GM19397 (cell line): ENCODE measurements around the gene FAM120A.
"Not testable (repeated sequence)": the region's sequence is repeated elsewhere in the genome, so short reads cannot be mapped to it uniquely, and the experiment has no call there.

Source experiments
- ATAC-seq: cut with Tn5 transposase; IDR thresholded peaks from one replicate; pipeline ENCODE4 v1.9.1; 2021; ENCODE audit warnings: mild to moderate bottlenecking, moderate library complexity; ENCODE audit not compliant: unreplicated experiment

FAM120A gene, protein sequence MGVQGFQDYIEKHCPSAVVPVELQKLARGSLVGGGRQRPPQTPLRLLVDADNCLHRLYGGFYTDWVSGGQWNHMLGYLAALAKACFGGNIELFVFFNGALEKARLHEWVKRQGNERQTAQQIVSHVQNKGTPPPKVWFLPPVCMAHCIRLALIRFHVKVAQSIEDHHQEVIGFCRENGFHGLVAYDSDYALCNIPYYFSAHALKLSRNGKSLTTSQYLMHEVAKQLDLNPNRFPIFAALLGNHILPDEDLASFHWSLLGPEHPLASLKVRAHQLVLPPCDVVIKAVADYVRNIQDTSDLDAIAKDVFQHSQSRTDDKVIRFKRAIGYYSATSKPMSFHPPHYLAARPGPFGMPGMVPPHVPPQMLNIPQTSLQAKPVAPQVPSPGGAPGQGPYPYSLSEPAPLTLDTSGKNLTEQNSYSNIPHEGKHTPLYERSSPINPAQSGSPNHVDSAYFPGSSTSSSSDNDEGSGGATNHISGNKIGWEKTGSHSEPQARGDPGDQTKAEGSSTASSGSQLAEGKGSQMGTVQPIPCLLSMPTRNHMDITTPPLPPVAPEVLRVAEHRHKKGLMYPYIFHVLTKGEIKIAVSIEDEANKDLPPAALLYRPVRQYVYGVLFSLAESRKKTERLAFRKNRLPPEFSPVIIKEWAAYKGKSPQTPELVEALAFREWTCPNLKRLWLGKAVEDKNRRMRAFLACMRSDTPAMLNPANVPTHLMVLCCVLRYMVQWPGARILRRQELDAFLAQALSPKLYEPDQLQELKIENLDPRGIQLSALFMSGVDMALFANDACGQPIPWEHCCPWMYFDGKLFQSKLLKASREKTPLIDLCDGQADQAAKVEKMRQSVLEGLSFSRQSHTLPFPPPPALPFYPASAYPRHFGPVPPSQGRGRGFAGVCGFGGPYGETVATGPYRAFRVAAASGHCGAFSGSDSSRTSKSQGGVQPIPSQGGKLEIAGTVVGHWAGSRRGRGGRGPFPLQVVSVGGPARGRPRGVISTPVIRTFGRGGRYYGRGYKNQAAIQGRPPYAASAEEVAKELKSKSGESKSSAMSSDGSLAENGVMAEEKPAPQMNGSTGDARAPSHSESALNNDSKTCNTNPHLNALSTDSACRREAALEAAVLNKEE

DNA sequence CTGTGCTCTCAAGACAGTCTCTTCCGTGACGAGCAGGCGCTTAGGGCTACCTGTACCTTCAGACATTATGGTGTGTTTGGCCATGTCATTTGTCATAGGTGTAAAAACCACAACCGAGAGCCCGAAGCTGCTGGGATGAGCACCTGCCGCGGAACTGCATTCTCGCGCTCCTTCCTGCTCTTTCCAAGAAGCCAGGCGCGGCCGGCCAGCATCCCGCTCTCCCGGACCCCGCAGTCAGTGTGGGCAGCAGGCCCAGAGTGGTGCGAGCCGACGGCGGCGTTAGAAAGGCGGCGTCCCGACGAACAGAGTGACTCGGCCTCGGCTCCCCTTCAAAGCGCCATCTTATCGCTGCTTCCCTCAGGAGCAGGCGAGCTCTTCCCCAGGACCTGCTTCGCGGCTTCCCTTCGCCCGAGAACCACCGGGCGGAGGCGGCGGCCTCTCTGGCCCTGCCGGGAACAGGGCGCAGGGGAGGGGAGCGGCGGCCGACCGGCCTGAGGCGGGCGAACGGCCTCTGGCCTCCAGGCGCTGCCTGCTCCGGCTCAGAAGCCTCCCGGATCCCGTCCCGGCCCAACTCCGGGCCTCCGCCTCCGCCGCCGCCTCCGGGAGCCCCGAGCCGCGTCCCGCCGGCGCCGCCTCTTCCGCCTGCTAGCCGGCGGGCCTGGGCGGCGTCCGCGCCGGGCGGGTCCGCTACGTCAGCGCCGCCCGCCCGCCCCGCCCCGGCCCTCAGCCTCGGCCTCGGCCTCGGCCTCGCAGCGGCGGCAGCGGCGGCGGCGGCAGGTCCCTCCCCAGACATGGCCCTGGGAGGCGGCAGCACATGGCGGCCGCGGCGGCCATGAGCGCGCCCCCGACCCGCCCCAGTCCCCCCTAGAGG lies at the start of gene FAM120A:
Gene FAM120A (plus strand): TSS at position 741 of the 871 bp plus-strand sequence. CDS start 231 bp downstream, outside the sequence.
- peak; percentile 62 for ATAC-seq

DNA sequence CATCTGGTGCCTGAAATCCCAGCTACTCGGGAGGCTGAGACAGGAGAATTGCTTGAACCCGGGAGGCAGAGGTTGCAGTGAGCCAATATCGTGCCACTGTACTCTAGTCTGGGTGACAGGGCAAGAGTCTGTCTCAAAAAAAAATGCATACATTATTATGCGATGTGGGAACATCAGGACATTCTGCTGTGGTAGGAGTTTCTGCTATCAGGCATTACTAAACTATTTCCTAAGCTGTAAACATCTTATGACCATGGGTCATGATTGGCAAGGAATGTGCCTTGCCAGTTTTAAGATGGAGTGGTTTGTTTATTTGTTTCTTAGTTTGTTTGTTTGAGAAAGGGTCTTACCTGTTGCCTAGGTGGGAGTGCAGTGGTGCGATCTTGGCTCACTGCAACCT lies 45.1 kb upstream of the FAM120A start:
- ATAC-seq: no peak

DNA sequence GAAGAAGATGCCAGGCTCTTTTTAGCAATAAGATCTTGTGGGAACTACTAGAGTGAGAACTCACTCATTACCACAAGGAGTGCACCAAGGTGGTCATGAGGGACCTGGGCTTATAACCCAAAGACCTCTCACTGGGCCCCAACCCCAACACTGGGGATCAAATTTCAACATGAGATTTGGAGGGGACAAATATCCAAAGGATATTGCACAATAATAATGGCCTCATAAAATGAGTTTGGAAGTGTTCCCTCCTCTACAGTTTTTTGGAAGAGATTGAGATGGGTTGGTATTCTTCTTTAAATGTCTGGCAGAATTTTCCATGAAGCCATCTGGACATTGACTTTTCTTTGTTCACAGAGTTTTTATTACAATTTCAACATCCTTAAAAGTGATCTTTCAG lies 38.0 kb upstream of the FAM120A start:
- ATAC-seq: no peak

DNA sequence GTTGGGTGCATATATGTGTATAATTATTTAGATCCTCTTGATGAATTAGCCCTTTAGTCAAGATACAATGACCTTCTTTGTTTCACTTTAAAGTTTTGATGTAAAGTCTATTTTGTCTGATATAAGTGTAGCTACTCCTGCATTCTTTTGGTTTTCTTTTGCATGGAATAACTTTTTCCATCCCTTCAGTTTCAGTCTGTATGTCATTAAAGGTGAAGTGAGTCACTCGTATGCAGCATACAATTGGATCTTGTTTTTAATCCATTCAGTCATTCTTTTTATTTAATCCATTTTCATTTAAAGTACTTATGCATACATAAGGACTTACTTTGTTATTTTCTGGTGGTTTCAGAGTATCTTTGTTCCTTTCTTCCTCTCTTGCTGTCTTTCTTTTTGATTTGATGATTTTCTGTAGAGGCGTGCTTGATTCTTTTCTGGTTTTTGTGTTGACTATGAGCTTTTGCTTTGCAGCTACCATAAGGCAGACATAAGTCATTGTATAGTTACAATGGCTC lies 36.3 kb upstream of the FAM120A start:
- no peak for ATAC-seq

DNA sequence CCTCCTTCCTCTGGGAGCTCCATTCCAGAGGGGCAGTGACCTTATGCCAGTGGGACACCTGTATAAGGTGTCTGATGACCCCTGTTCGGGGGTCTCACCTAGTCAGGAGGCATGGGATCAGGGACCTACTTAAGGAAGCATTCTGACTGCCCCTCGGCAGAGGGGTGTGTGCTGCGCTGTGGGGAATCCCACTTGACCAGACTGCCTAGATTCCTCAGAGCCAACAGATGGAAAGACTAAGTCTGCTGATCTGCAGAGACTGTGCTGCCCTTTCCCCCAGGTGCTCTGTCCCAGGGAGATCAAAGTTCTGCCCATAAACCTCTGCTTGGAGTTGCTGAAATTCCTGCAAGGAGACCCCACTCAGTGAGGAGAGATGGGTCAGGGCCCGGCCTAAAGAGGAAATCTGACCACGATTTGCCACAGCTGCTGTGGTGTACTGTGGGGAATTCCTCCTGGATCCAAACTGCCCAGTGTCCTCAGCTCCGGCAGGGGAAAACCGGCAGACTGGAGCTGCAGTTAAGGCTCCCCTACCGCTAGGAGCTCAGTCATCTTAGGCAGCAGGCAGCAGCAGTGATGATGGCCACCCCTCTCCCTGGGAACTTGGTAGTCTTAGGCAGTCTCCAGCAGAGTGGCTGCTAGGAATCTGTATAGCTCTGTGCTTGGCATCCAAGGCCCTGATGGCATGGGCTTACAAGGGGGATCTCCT lies 34.8 kb upstream of the FAM120A start:
- ATAC-seq: no peak

DNA sequence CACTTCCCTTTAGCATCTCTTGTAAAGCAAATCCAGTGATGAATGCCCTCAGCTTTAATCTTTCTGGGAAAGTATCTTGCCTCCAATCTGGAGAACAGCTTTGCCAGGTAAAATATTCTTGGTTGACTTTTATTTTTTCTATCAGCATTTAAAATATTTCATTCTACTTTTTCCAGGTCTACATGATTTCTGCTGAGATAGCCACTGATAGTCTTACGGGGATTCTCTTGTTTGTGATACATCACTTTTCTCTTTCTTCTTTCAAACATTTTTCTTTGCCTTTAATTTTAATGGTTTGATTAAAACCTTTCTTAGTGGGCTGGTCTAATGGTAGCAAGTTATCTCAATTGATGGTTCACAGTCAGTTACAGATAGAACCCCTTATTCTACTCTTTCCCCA lies 33.9 kb upstream of the FAM120A start:
- no peak for ATAC-seq

DNA sequence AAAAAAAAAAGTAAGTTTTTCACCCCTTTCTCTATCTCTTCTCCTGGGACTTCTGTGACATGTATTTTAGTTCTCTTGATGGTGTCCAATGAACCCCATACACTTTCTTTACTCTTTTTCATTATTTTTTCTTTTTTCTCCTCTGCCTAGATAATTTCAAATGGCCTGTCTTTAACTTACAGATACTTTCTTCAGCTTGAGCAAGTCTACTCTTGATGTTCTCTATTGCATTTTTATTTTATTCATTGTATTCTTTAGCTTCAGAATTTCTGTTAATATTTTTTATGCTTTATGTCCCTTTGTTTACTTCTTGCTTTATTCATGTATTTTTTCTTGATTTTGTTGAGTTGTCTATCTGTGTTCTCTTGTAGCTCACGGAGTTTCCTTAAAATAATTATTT lies 32.5 kb upstream of the FAM120A start:
- no peak for ATAC-seq

DNA sequence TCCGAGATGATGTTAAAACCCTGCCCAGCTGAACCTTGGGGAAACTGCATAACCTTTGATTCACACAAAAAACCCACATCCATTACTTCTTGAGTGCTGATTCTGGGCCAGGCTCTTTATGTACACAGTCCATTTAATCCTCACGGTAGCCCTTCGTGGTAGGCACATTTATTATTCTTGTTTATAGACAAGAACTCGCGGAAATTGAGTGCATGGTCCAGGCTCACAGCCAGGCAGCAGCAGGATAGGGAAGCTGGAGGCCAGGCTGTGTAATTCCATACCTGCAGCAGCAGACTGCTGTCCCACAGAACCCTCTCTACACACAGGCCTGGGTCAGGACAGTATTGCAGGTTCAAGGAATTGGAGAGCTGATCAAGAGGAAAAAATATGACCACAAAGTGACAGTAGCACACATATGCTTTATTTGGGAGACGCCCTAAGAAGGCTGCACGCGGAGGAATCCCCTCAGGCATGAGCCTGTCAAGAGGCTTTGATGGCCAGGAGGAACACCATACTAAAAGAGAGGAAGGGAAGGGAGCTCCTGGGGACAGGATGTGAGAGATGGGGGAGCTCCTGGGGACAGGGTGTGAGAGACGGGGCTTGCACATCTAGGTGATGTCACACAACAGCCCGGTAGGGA lies 28.4 kb upstream of the FAM120A start:
- ATAC-seq: no peak

DNA sequence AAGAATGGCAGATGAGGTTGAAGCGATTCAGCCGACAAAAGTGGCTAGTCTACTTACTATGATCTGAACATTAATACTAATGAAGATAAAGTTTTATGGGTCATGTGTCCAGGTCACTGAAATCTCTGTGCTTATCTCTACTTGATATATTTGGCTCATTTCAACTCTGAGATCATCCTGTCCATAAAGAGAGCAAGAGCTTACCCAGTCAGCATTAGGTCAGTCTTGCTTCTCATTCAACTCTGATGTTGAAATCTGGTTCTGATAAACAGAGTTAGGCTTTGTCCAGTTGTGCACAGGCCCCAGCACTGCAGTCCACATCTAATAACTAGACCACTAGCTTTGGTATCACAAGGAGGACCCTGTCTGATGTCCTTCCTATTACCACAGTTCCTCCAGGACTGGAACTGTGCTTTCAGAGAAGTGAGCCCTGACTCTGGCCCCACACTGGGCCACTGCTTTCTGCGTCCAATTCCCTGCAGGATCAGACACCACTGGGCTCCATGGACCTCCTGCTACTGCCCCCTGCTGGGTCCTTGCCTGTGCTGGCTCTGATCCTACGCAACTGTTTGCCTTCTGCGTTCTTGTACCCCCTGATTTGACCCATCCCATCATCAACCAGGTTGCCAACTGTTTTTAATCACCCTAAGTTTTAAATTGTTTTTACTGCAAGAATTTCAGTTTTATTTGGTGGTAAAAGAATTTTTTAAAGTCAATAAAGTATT lies 23.7 kb upstream of the FAM120A start:
- ATAC-seq: no peak

DNA sequence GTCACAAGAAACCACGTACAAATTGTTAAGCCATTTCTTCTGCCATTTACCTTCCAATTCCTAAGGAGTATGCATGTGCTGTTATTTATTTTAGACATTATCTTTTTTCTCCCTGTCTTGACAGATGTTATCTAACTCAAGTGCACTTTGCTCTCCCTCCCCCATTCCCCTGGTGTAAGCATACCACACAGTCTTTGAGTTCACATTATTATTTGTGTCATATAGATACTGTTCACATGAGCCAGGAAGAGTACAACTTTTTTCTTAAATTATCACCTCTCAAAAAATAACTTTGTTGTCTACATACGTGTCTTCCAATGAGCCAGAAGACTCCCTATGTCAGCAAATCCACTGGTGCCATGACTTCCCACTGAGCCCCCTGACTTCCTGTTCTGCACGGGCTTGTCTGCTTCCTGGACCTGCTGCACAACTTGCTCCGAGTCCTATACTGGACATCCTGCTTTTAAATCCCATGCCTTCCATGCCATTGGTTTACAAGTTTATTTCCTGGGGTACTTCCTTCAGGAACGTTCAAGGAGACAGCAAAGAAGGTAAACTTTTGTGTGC lies 19.9 kb upstream of the FAM120A start:
- ATAC-seq: no peak

DNA sequence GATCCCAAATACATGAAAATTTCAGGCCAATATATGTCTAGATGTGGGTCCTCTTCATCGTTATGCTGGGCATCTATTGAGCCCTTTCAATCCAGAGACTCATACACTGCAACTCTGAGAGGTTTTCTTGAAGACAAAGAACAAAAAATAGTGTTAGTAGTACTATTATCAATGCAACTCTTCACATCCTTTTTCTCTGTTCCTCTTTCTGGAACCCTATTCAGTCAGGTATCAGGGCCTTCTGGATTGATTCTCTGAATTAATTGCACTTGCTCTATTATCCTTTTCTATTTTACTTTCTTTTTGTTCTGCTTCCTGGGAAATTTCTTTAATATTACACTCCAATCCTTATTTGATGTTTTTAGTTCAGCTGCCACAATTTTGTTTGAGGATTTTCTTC lies 18.5 kb upstream of the FAM120A start:
- ATAC-seq: no peak

DNA sequence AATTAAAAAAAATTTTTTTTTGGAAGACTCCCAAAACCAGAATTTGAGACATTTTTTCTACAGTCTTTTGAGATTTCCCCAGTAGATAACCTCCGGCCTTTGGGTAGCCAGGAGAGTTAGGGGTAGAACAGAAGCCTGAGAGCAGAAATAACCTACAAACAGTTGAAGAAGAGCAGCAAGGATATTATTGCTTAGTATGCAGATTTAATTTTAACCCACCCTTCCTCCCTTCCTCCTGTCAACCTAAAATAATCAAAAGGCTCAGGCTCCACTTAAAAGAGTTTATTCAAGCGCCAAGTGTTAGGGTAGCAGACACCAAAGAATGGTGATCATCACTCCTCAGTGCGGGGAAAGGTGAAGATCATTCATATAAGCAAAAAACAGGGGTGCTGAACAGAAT lies 17.4 kb upstream of the FAM120A start:
- ATAC-seq: no peak

DNA sequence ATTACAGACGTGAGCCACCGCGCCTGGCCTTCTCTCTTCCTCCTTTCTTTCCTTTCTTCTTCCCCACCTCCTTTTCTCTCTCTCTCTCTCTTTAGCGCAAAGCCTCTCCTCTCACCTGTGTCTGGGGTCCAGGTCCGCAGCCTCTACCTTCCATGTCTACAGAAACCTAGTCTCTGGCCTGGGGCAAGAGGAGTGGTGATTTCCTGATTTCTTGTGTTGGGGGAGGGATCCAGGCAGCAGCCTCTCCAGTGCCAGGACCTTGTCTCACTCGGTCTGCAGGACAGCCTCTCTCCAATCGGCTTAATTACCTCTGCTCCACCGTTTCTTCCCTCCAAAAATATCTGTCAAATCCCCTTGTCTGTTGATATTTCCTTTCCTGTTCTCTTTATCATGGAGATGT lies 16.1 kb upstream of the FAM120A start:
- no peak for ATAC-seq

DNA sequence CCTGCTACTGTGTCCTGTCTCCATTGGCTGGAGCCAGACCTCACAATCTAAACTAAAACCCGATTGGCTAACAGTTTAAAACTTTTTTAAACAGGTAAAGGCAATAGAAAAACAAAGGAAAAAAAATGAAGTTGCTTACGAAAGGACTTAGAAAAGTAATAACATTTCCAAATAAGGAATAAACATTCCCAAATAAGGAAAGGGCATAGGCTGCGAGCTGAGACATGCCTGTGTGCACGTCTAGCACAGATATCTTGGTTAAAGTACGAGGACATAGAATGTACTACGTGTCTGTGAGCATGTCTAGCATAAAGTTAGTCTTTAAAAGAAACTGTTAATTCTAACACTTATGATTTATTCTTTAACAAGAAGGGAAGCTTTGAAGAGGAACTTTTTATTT lies 15.3 kb upstream of the FAM120A start:
- no peak for ATAC-seq

DNA sequence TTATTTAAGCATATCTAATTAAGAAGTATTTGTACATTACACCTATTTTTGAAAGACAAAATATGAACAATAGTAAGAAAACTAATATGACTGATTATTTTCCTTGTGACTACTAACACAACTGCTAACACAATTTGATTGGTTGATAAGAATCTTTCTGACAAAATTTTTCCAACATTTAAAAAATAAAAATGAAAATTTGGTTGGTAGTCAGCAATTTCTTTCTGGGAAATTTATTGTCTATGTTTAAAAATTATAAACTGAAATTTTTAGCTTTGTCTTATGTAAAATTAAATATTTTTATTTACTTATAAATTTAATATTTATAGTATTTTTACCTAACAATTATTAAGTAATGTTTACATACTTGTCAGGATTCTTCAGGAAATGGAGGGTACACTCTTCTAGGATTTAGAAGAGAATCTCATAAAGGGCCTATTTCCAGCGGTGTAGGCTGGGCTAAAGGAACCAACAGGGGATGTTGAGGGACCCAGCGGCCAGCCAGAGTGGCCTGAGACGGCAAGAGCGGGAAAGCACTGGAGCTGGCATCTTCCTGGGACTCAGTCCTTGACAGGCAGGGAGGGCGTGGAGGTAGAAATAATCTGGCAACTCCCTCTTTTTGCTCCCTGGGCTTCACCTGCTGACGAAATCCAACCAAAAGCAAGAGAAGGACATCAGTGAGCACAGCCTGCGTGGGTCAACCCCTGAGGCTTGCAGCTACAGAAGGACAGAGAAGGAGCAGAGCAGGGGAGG lies 14.7 kb upstream of the FAM120A start:
- ATAC-seq: no peak

DNA sequence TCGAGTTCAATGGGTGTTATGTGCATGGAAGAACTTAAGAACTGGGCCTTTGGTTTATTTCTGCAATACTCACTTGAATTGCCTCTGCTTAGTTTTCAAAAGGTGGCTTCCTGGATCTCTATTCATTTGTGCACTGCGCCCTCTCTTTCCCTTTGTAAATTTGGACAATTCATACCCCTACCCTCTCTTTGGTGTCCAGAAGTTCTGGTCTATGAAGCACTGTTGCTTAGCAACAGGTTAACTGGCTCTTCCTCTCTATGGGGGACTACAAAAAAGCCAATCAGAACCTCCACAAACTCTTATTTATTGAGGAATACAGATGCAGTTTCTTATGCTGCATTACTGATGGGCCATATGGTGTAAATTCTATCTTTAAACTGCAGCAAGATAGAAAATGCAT lies 13.5 kb upstream of the FAM120A start:
- no peak for ATAC-seq

DNA sequence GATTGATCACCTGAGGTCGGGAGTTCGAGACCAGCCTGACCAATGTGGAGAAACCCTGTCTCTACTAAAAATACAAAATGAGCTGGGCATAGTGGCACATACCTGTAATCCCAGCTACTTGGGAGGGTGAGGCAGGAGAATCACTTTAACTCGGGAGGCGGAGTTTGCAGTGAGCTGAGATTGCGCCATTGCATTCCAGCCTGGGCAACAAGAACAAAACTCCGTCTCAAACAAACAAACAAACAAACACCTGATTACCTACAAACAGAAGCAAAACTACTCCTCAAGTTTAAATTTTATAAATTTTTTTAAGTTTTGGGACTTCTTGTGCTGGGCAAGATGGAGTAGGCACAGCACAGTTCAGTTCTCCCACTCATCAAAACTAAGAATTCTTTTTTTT lies 12.2 kb upstream of the FAM120A start:
- ATAC-seq: not testable (repeated sequence)
